Gastrocnemius medialis (tissue), 4 donors: Measurements from ENCODE around the gene TTC12.

Experiments used
- CTCF ChIP-seq, 5 experiments: fragments of 450-650 bp in 3 of 5; fragments of 200-600 bp in 2 of 5; sonication (generic) in 2 of 5; IDR thresholded peaks in 4 of 5; conservative IDR thresholded peaks in 1 of 5; 1 replicate in 4 of 5; 2 replicates in 1 of 5; pipeline ENCODE4 v1.5.1; 2016 to 2019; ENCODE audit warnings: antibody characterized with exemption in 5 of 5, mild to moderate bottlenecking in 3 of 5, moderate library complexity in 3 of 5
- POLR2A ChIP-seq, 2 donors: fragments of 450-650 bp; IDR thresholded peaks; one replicate each; pipeline ENCODE4 v1.6.1; 2017; ENCODE audit warnings: antibody characterized with exemption in 2 of 2, mild to moderate bottlenecking in 2 of 2, moderate library complexity in 2 of 2

- TF ChIP-seq POLR2A (IDR thresholded peaks at IDR 0.05) = no peak
- TF ChIP-seq CTCF (IDR thresholded peaks at IDR 0.05 in 4 of 5, conservative IDR thresholded peaks at IDR 0.05 in 1 of 5) = no peak
These were observed 56.3 kb downstream of the TTC12 start for GRCh38 chr11:113370634-113371033.
